SW480 (cell line): ENCODE measurements around the gene KARS1.

ENCODE experiments used
- DNase-seq: peaks from one replicate; pipeline ENCODE4 v3.0.0-alpha.2; 2016; ENCODE audit warnings: low spot score

The KARS1 gene

GRCh38 chr16:75647492-75648264 is at the start of gene KARS1, which contains the start of gene TERF2IP:
TSS of gene KARS1 (minus strand) at chr16:75647665. CDS start at chr16:75647639, 26 bp downstream.
TSS of gene TERF2IP (plus strand) at chr16:75647773. CDS start at chr16:75647883, 110 bp downstream.
- peak; percentile 93 for DNase-seq

GRCh38 chr16:75695708-75696107 is 48.2 kb upstream of the KARS1 start:
- peak; percentile 14 for DNase-seq

DNA sequence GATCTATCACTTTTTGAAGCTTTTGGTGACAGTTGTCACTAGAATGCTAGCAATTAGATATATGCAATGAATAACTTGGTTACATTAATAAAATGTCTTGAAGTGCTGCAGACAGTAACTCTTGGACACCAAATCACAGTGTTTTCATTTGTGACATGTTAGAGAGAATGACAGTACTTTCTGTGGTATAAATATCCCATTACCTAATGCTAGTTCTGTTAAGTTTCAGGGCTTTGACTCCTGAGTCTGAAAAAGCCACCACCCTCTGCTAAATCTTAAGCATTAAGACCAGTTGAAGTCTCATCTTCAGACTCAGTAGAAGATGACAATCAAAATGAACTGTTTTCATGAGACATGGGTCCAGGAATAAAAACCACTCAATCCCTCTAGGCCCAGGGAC is 39.9 kb upstream of the KARS1 start:
- DNase-seq = no peak

- peak; percentile 13 for DNase-seq
Observed at GRCh38 chr16:75682308-75682707, 34.8 kb upstream of the KARS1 start.

GRCh38 chr16:75679366-75679765 is 31.9 kb upstream of the KARS1 start:
- no peak for DNase-seq

DNA sequence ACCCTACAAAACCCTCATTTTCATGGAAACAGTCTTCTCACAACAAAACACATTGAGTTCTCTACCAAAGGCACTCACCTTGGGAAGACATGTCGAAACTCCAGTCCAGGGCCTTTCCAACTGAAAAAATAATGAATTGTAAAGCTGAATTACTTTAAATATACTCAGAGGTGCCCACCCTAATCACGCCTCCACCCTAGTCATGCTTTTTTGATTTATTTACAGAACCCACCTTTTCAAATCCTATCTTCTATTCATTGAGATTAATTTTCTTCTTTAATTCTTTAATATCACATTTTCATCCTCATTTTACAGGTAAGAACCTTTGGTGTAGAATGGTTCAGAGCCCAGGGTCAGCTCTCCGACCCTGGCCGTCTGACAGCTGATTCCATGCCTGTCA is 29.4 kb upstream of the KARS1 start, which contains the start of gene CPHXL2:
CPHXL2 (minus strand) TSS at position 101 of the 400 bp plus-strand sequence; CDS start at position 91, 10 bp downstream.
- DNase-seq = no peak

DNA sequence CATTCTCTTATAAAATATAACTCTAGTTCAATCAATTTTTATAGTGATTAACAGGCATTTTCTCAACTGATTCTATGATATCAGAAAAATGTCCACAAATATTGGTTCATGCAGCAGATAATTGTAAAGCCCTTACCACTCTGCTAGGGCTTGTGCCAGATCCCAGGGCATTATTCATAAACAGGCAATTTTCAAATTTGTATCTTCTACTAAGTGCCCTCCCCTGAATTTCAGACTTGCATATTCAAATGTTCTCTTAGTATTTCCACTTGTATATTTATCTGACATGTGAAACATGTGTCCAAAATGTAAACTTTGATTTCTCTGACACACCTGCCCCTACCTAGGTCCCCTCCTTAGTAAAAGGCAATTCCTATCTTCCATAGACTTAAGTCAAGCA is 20.0 kb upstream of the KARS1 start:
- DNase-seq = no peak

- no peak for DNase-seq
Observed at GRCh38 chr16:75660726-75661302, 13.3 kb upstream of the KARS1 start.

DNA sequence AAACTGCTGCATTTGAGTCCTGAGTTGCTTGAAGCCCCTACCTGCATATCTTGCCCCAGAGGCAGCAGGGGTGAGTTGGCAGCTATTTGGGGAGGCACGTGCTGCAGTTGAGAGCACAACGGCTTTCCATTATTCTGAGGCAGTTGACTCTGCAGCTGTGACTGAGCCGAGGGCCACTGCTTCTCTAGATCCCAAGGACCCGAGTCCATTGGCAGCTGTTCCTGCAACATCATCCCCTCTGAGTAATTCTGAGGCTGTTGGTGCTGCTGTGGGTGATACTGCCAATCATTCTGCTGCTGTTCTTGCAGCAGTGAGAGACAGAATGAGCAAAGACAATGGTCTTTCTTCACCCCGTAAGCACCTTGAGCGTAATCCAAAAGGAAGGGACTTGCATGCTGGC is 12.9 kb upstream of the KARS1 start:
- DNase-seq = no peak

GRCh38 chr16:75658175-75658574 is 10.7 kb upstream of the KARS1 start:
- no peak for DNase-seq

- DNase-seq = no peak
Observed at GRCh38 chr16:75653922-75654321, 6.5 kb upstream of the KARS1 start.

DNA sequence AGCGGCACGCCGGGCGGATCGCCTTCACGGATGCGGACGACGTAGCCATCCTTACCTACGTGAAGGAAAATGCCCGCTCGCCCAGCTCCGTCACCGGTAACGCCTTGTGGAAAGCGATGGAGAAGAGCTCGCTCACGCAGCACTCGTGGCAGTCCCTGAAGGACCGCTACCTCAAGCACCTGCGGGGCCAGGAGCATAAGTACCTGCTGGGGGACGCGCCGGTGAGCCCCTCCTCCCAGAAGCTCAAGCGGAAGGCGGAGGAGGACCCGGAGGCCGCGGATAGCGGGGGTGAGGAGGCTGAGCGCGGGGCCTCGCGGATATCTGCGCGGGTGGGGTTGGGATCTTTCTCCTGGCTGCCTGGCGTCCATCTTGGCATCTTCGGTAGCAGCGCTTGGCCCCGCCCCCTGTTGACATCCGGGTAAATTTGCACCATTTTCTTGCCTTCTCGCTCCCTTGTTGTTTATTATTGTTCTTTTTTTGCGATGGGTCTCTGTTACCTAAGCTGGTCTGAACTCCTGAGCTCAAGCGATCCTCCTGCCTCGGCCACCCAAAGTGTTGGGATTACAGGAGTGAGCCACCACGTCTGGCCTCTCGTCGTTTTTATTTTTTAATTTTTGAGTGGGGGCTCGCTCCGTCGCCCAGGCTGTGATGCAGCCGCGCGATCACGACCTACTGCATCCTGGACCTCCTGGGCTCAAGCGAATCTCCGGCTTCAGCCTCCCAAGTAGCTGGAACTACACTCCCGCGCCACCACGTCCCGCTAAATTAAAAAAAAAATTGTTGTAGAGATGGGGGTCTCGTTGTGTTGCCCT is 1.0 kb upstream of the KARS1 start:
- DNase-seq = peak; percentile 72

DNA sequence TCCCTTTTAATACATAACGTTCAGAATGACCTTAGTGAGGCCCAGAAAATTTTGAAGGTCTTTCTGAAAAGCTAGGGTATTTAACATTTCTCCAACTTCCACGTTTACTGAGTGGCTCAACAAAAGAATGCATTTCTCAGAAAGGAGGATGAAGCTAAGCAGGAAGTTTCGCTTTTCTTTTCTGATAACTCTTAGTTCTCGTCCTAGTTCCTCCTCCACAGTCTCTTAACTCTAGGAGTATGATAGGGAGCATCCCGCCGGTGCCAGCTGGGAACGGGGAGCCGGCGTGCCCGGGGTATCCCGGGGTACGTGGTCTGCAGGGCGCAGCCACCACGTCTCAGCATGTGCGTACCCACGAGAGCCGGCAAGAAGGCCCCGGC is 363 bp downstream of the KARS1 start:
- no peak for DNase-seq

DNA sequence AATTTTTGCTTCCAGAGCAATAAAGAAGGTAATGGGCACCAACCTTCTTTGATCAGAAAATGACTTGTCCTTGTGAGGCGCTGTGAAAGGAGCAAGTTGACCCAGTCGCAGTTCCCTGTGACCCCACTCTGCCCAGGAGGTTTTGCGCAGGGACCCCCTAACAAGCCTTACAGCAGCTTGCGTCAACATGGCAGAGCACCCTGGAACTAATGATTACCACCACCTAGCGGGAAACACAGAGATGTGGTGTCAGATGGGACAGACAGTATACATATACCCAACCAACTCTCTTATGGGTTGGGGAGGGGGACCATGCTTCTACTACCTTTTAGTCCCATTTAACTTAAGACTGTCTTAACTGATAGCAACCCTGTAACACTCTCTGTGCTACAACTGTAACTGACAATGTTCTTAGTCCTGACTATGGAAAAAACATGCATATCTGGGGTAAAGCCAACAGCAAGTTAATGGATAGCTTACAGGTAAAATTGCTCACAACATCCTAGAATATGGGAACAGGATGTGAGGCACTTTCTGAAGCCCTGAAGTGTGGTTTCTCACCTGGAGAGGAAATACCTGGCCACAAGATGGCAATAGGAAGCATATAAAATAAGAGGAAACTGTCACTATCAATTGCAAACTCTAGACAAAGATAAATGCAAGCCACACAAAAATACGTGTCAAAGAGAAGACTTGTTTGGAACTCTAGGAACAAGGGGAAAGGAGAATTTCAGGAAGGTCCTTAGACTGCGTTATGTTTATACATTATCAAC is 3.0 kb downstream of the KARS1 start:
- DNase-seq = no peak

GRCh38 chr16:75640598-75640997 is 6.9 kb downstream of the KARS1 start:
- DNase-seq = no peak

- no peak for DNase-seq
Observed at GRCh38 chr16:75635036-75635435, 12.4 kb downstream of the KARS1 start.

- no peak for DNase-seq
Observed at GRCh38 chr16:75632857-75633256, 14.6 kb downstream of the KARS1 start.

GRCh38 chr16:75630052-75630451 is 17.4 kb downstream of the KARS1 start:
- DNase-seq = no peak

DNA sequence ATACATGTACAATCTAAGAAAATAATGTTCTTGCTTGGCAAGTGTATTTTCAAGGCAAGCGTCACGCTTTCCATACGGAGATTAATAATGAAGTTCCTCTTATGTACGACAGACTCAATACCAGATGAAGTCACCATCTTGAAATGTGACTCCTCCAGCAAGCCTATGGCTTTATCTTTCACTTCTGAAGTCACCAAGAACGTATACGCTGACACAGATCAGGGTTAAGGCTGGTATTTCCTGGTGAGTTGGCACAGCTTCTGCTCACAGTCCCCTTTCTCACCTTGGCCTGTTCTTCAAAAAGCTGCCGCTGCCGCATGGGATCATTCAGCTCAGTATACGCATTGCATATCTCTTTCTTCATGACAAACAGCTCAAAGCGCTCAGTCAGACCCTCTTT is 18.3 kb downstream of the KARS1 start:
- DNase-seq = no peak

- no peak for DNase-seq
Observed at GRCh38 chr16:75628351-75628750, 19.1 kb downstream of the KARS1 start.

- no peak for DNase-seq
Observed at GRCh38 chr16:75627851-75628250, 19.6 kb downstream of the KARS1 start.

- no peak for DNase-seq
Observed at GRCh38 chr16:75626806-75627205, 20.7 kb downstream of the KARS1 start.
